Retinal pigment epithelial cell (primary cell): ENCODE results near the gene CDAN1.

Experiments used
- DNase-seq: peaks from one replicate; pipeline ENCODE4 v3.0.0-alpha.2; 2010; ENCODE audit warnings: low read depth
- H3K4me3 ChIP-seq: 2 replicates; pipeline ENCODE4 v1.5.1; 2011; ENCODE audit warnings: mild to moderate bottlenecking, low read length, control low read depth, moderate library complexity
- CTCF ChIP-seq: conservative IDR thresholded peaks from 2 replicates; pipeline ENCODE4 v1.5.1; 2011; ENCODE audit warnings: low read depth, low read length, control low read depth, inconsistent platforms

Gene CDAN1

GRCh38 chr15:42693496-42693895 is 43.4 kb downstream of the CDAN1 start:
- DNase-seq, result no peak
- no peak for TF ChIP-seq CTCF
- H3K4me3 ChIP-seq, result no peak overlapping the region

DNA sequence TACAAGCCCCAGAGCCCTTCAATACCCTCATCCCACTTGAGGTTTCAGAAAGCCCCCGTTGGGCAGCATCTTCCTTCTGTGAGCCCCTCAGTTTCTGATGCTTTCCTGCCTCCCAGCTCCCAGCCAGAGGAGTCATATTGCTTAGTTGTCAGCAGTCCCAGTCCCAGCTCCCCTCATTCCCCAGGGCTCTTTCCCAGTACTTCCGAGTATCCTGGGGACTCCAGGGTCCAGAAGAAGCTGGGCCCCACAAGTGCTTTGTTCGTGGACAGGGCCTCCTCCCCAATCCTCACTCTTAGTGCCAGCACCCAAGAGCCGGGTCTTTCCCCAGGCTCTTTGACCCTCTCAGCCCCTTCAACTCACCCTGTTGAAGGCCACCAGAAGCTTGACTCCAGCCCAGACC is 43.9 kb downstream of the CDAN1 start:
- no peak overlapping the region for H3K4me3 ChIP-seq
- DNase-seq, result no peak
- no peak for TF ChIP-seq CTCF

GRCh38 chr15:42692536-42692935 is 44.4 kb downstream of the CDAN1 start:
- H3K4me3 ChIP-seq, result no peak overlapping the region
- DNase-seq, result no peak
- no peak for TF ChIP-seq CTCF

- no peak overlapping the region for H3K4me3 ChIP-seq
- no peak for DNase-seq
- TF ChIP-seq CTCF, result no peak
Measured at GRCh38 chr15:42691770-42692169, 45.2 kb downstream of the CDAN1 start.

- no peak for DNase-seq
- H3K4me3 ChIP-seq, result no peak overlapping the region
- TF ChIP-seq CTCF, result no peak
Measured at GRCh38 chr15:42691308-42691707, 45.6 kb downstream of the CDAN1 start.

GRCh38 chr15:42688301-42688700 is 48.6 kb downstream of the CDAN1 start:
- DNase-seq, result no peak
- TF ChIP-seq CTCF, result no peak

DNA sequence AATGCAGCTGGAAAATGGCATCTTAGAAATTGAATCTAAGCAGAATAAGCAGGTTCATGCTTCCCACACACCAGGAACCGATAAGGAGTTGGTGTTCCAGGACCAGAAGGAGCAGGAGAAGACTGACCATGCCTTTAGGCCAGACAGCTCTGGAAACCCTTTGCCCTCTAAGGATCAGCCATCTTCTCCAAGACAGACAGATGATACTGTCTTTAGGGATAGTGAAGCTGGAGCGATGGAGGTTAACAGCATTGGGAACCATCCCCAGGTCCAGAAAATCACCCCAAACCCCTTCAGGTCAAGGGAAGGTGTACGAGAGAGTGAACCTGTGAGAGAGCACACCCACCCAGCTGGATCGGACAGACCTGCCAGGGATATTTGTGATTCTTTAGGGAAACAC is 49.2 kb downstream of the CDAN1 start:
- no peak overlapping the region for H3K4me3 ChIP-seq
- TF ChIP-seq CTCF, result no peak
- no peak for DNase-seq

More at GRCh38 chr15:42688301-42688700, 48.6 kb downstream of the CDAN1 start:
- H3K4me3 ChIP-seq, result no peak overlapping the region
